ENCODE data around the gene ANKRD34A.

GRCh38 chr1:146010126-146010738 lies 45.9 kb upstream of the ANKRD34A start:
- TF ChIP-seq EP300 (conservative IDR thresholded peaks at IDR 0.05; ENCODE audit: poor library complexity, severe bottlenecking) (no peak), POLR2AphosphoS5 (IDR thresholded peaks at IDR 0.05) (no peak), SMC3 (conservative IDR thresholded peaks at IDR 0.05; ENCODE audit: poor library complexity) (no peak), CTCF (IDR thresholded peaks at IDR 0.05; ENCODE audit: poor library complexity, severe bottlenecking) (no peak), RAD21 (conservative IDR thresholded peaks at IDR 0.05) (no peak), EZH2 (IDR thresholded peaks at IDR 0.05; ENCODE audit: borderline replicate concordance, insufficient read depth, low read length, poor library complexity, severe bottlenecking) (no peak)

Measured in neural cell (in vitro differentiated cells).